HG02884 (cell line): ENCODE results near the gene NELFA.

Source experiments
- ATAC-seq: cut with Tn5 transposase; IDR thresholded peaks from one replicate; pipeline ENCODE4 v1.9.1; 2021; ENCODE audit warnings: mild to moderate bottlenecking, moderate library complexity; ENCODE audit not compliant: unreplicated experiment

The NELFA gene

GRCh38 chr4:1983846-1984405 is 24.8 kb downstream of the NELFA start:
- ATAC-seq, result no peak

- ATAC-seq, result no peak
These were observed 25.5 kb downstream of the NELFA start for GRCh38 chr4:1983053-1983845.

GRCh38 chr4:1982124-1983052 is 26.4 kb downstream of the NELFA start:
- no peak for ATAC-seq

- no peak for ATAC-seq
These were observed 27.3 kb downstream of the NELFA start for GRCh38 chr4:1981251-1982058.

GRCh38 chr4:1980561-1981041 is 28.2 kb downstream of the NELFA start:
- no peak for ATAC-seq

GRCh38 chr4:1979477-1980196 is 29.1 kb downstream of the NELFA start:
- ATAC-seq, result no peak

- ATAC-seq, result no peak
These were observed 29.9 kb downstream of the NELFA start for GRCh38 chr4:1978741-1979476.

GRCh38 chr4:1978226-1978625 is 30.5 kb downstream of the NELFA start:
- no peak for ATAC-seq

GRCh38 chr4:1976416-1977352 is 32.1 kb downstream of the NELFA start:
- ATAC-seq, result no peak

- ATAC-seq, result no peak
These were observed 32.9 kb downstream of the NELFA start for GRCh38 chr4:1975880-1976279.

GRCh38 chr4:1975391-1975801 is 33.4 kb downstream of the NELFA start:
- ATAC-seq, result no peak

GRCh38 chr4:1974840-1975239 is 33.9 kb downstream of the NELFA start:
- ATAC-seq, result no peak

GRCh38 chr4:1973661-1974060 is 35.1 kb downstream of the NELFA start:
- no peak for ATAC-seq

- ATAC-seq, result no peak
These were observed 35.6 kb downstream of the NELFA start for GRCh38 chr4:1973218-1973617.

- no peak for ATAC-seq
These were observed 36.4 kb downstream of the NELFA start for GRCh38 chr4:1972414-1972813.

GRCh38 chr4:1971456-1972200 is 37.1 kb downstream of the NELFA start:
- ATAC-seq, result no peak

- ATAC-seq, result no peak
These were observed 37.8 kb downstream of the NELFA start for GRCh38 chr4:1970926-1971325.
